ENCODE data around the gene CPT2.

The CPT2 gene

GRCh38 chr1:53196485-53197290, at the start of gene CPT2:
Gene CPT2, plus strand, starts transcription at chr1:53196824. Its CDS starts 120 bp downstream, at chr1:53196944.
- Histone ChIP-seq H3K4me3 (ENCODE audit: low read depth in 1 of 5, low read length in 5 of 5) (peak within 1 kb of the TSS; percentile 82 to 90 (median 89)), H3K9ac (ENCODE audit: low read length in 5 of 5) (peak within 1 kb of the TSS; percentile 95 to 99 (median 97)), H3K36me3 (ENCODE audit: control insufficient read depth in 5 of 5, insufficient read depth in 5 of 5, low read length in 5 of 5) (peaks cover 4 to 12% (median 8%) of the 10 kb centered on the region in 5 donors), H3K4me1 (ENCODE audit: control insufficient read depth in 5 of 5, insufficient read depth in 5 of 5, low read length in 5 of 5) (peaks cover 10 to 34% (median 33%) of the 10 kb centered on the region in 5 donors), H3K27me3 (ENCODE audit: control insufficient read depth in 5 of 5, insufficient read depth in 4 of 5, low read length in 5 of 5) (no peaks in the 10 kb centered on the region), H3K9me3 (ENCODE audit: control insufficient read depth in 5 of 5, low read length in 5 of 5) (no peaks in the 10 kb centered on the region), H3K27ac (ENCODE audit: low read depth, low read length) (peak within 1 kb of the TSS; percentile 96)

GRCh38 chr1:53147174-53147573, 49.5 kb upstream of the CPT2 start:
- Histone ChIP-seq H3K9ac (ENCODE audit: low read length in 5 of 5) (no peak overlapping the region), H3K27ac (ENCODE audit: low read depth, low read length) (no peak overlapping the region), H3K4me3 (ENCODE audit: low read depth in 1 of 5, low read length in 5 of 5) (no peak overlapping the region), H3K36me3 (ENCODE audit: control insufficient read depth in 5 of 5, insufficient read depth in 5 of 5, low read length in 5 of 5) (no peaks in the 10 kb centered on the region), H3K4me1 (ENCODE audit: control insufficient read depth in 5 of 5, insufficient read depth in 5 of 5, low read length in 5 of 5) (peaks cover 0 to 37% (median 9%) of the 10 kb centered on the region in 5 donors), H3K27me3 (ENCODE audit: control insufficient read depth in 5 of 5, insufficient read depth in 4 of 5, low read length in 5 of 5) (no peaks in the 10 kb centered on the region), H3K9me3 (ENCODE audit: control insufficient read depth in 5 of 5, low read length in 5 of 5) (no peaks in the 10 kb centered on the region)

- Histone ChIP-seq H3K4me1 (ENCODE audit: control insufficient read depth in 5 of 5, insufficient read depth in 5 of 5, low read length in 5 of 5) (peaks cover 0 to 31% (median 9%) of the 10 kb centered on the region in 5 donors), H3K9ac (ENCODE audit: low read length in 5 of 5) (no peak overlapping the region), H3K4me3 (ENCODE audit: low read depth in 1 of 5, low read length in 5 of 5) (no peak overlapping the region), H3K36me3 (ENCODE audit: control insufficient read depth in 5 of 5, insufficient read depth in 5 of 5, low read length in 5 of 5) (no peaks in the 10 kb centered on the region), H3K27me3 (ENCODE audit: control insufficient read depth in 5 of 5, insufficient read depth in 4 of 5, low read length in 5 of 5) (no peaks in the 10 kb centered on the region), H3K27ac (ENCODE audit: low read depth, low read length) (no peak overlapping the region), H3K9me3 (ENCODE audit: control insufficient read depth in 5 of 5, low read length in 5 of 5) (no peaks in the 10 kb centered on the region)
Measured at GRCh38 chr1:53148123-53148522, 48.5 kb upstream of the CPT2 start.

- H3K9me3 ChIP-seq (ENCODE audit: control insufficient read depth in 5 of 5, low read length in 5 of 5) = no peaks in the 10 kb centered on the region
- no peaks in the 10 kb centered on the region for H3K36me3 ChIP-seq (ENCODE audit: control insufficient read depth in 5 of 5, insufficient read depth in 5 of 5, low read length in 5 of 5)
- peaks cover 0 to 4% (median 0%) of the 10 kb centered on the region in 5 donors for H3K4me1 ChIP-seq (ENCODE audit: control insufficient read depth in 5 of 5, insufficient read depth in 5 of 5, low read length in 5 of 5)
- no peaks in the 10 kb centered on the region for H3K27me3 ChIP-seq (ENCODE audit: control insufficient read depth in 5 of 5, insufficient read depth in 4 of 5, low read length in 5 of 5)
- no peak overlapping the region for H3K27ac ChIP-seq (ENCODE audit: low read depth, low read length)
- no peak overlapping the region for H3K9ac ChIP-seq (ENCODE audit: low read length in 5 of 5)
- no peak overlapping the region for H3K4me3 ChIP-seq (ENCODE audit: low read depth in 1 of 5, low read length in 5 of 5)
Measured at GRCh38 chr1:53153752-53154151, 42.9 kb upstream of the CPT2 start.

GRCh38 chr1:53154859-53155438, 41.7 kb upstream of the CPT2 start:
- Histone ChIP-seq H3K4me3 (ENCODE audit: low read depth in 1 of 5, low read length in 5 of 5) (no peak overlapping the region), H3K9me3 (ENCODE audit: control insufficient read depth in 5 of 5, low read length in 5 of 5) (no peaks in the 10 kb centered on the region), H3K36me3 (ENCODE audit: control insufficient read depth in 5 of 5, insufficient read depth in 5 of 5, low read length in 5 of 5) (no peaks in the 10 kb centered on the region), H3K9ac (ENCODE audit: low read length in 5 of 5) (no peak overlapping the region), H3K27ac (ENCODE audit: low read depth, low read length) (no peak overlapping the region), H3K4me1 (ENCODE audit: control insufficient read depth in 5 of 5, insufficient read depth in 5 of 5, low read length in 5 of 5) (peaks cover 0 to 4% (median 0%) of the 10 kb centered on the region in 5 donors), H3K27me3 (ENCODE audit: control insufficient read depth in 5 of 5, insufficient read depth in 4 of 5, low read length in 5 of 5) (no peaks in the 10 kb centered on the region)

- Histone ChIP-seq H3K9ac (ENCODE audit: low read length in 5 of 5) (no peak overlapping the region), H3K36me3 (ENCODE audit: control insufficient read depth in 5 of 5, insufficient read depth in 5 of 5, low read length in 5 of 5) (no peaks in the 10 kb centered on the region), H3K9me3 (ENCODE audit: control insufficient read depth in 5 of 5, low read length in 5 of 5) (no peaks in the 10 kb centered on the region), H3K27me3 (ENCODE audit: control insufficient read depth in 5 of 5, insufficient read depth in 4 of 5, low read length in 5 of 5) (no peaks in the 10 kb centered on the region), H3K27ac (ENCODE audit: low read depth, low read length) (no peak overlapping the region), H3K4me1 (ENCODE audit: control insufficient read depth in 5 of 5, insufficient read depth in 5 of 5, low read length in 5 of 5) (peaks cover 0 to 4% (median 0%) of the 10 kb centered on the region in 5 donors), H3K4me3 (ENCODE audit: low read depth in 1 of 5, low read length in 5 of 5) (no peak overlapping the region)
Measured at GRCh38 chr1:53155534-53155933, 41.1 kb upstream of the CPT2 start.

- no peaks in the 10 kb centered on the region for H3K36me3 ChIP-seq (ENCODE audit: control insufficient read depth in 5 of 5, insufficient read depth in 5 of 5, low read length in 5 of 5)
- H3K27me3 ChIP-seq (ENCODE audit: control insufficient read depth in 5 of 5, insufficient read depth in 4 of 5, low read length in 5 of 5) = no peaks in the 10 kb centered on the region
- H3K4me3 ChIP-seq (ENCODE audit: low read depth in 1 of 5, low read length in 5 of 5) = no peak overlapping the region
- peaks cover 0 to 4% (median 0%) of the 10 kb centered on the region in 5 donors for H3K4me1 ChIP-seq (ENCODE audit: control insufficient read depth in 5 of 5, insufficient read depth in 5 of 5, low read length in 5 of 5)
- no peak overlapping the region for H3K27ac ChIP-seq (ENCODE audit: low read depth, low read length)
- no peaks in the 10 kb centered on the region for H3K9me3 ChIP-seq (ENCODE audit: control insufficient read depth in 5 of 5, low read length in 5 of 5)
- H3K9ac ChIP-seq (ENCODE audit: low read length in 5 of 5) = no peak overlapping the region
Measured at GRCh38 chr1:53155945-53156344, 40.7 kb upstream of the CPT2 start.

GRCh38 chr1:53156783-53157182, 39.8 kb upstream of the CPT2 start:
- Histone ChIP-seq H3K4me1 (ENCODE audit: control insufficient read depth in 5 of 5, insufficient read depth in 5 of 5, low read length in 5 of 5) (peaks cover 0 to 4% (median 0%) of the 10 kb centered on the region in 5 donors), H3K27ac (ENCODE audit: low read depth, low read length) (no peak overlapping the region), H3K27me3 (ENCODE audit: control insufficient read depth in 5 of 5, insufficient read depth in 4 of 5, low read length in 5 of 5) (no peaks in the 10 kb centered on the region), H3K9ac (ENCODE audit: low read length in 5 of 5) (no peak overlapping the region), H3K36me3 (ENCODE audit: control insufficient read depth in 5 of 5, insufficient read depth in 5 of 5, low read length in 5 of 5) (no peaks in the 10 kb centered on the region), H3K9me3 (ENCODE audit: control insufficient read depth in 5 of 5, low read length in 5 of 5) (no peaks in the 10 kb centered on the region), H3K4me3 (ENCODE audit: low read depth in 1 of 5, low read length in 5 of 5) (no peak overlapping the region)

GRCh38 chr1:53158900-53159299, 37.7 kb upstream of the CPT2 start:
- no peak overlapping the region for H3K4me3 ChIP-seq (ENCODE audit: low read depth in 1 of 5, low read length in 5 of 5)
- no peak overlapping the region for H3K27ac ChIP-seq (ENCODE audit: low read depth, low read length)
- peaks cover 0 to under 1% (median 0%) of the 10 kb centered on the region in 5 donors for H3K4me1 ChIP-seq (ENCODE audit: control insufficient read depth in 5 of 5, insufficient read depth in 5 of 5, low read length in 5 of 5)
- no peaks in the 10 kb centered on the region for H3K9me3 ChIP-seq (ENCODE audit: control insufficient read depth in 5 of 5, low read length in 5 of 5)
- no peak overlapping the region for H3K9ac ChIP-seq (ENCODE audit: low read length in 5 of 5)
- no peaks in the 10 kb centered on the region for H3K27me3 ChIP-seq (ENCODE audit: control insufficient read depth in 5 of 5, insufficient read depth in 4 of 5, low read length in 5 of 5)
- no peaks in the 10 kb centered on the region for H3K36me3 ChIP-seq (ENCODE audit: control insufficient read depth in 5 of 5, insufficient read depth in 5 of 5, low read length in 5 of 5)

- Histone ChIP-seq H3K4me3 (ENCODE audit: low read depth in 1 of 5, low read length in 5 of 5) (no peak overlapping the region), H3K4me1 (ENCODE audit: control insufficient read depth in 5 of 5, insufficient read depth in 5 of 5, low read length in 5 of 5) (peaks cover 0 to 7% (median 4%) of the 10 kb centered on the region in 5 donors), H3K9me3 (ENCODE audit: control insufficient read depth in 5 of 5, low read length in 5 of 5) (no peaks in the 10 kb centered on the region), H3K27ac (ENCODE audit: low read depth, low read length) (no peak overlapping the region), H3K27me3 (ENCODE audit: control insufficient read depth in 5 of 5, insufficient read depth in 4 of 5, low read length in 5 of 5) (no peaks in the 10 kb centered on the region), H3K36me3 (ENCODE audit: control insufficient read depth in 5 of 5, insufficient read depth in 5 of 5, low read length in 5 of 5) (no peaks in the 10 kb centered on the region), H3K9ac (ENCODE audit: low read length in 5 of 5) (no peak overlapping the region)
Measured at GRCh38 chr1:53160924-53161378, 35.7 kb upstream of the CPT2 start.
